Effector CD4-positive, alpha-beta T cell (primary cell): ENCODE data around the gene SSUH2.

Source experiments
- DNase-seq: peaks from one replicate; pipeline ENCODE4 v3.0.0-alpha.2; 2020

SSUH2 gene

DNA sequence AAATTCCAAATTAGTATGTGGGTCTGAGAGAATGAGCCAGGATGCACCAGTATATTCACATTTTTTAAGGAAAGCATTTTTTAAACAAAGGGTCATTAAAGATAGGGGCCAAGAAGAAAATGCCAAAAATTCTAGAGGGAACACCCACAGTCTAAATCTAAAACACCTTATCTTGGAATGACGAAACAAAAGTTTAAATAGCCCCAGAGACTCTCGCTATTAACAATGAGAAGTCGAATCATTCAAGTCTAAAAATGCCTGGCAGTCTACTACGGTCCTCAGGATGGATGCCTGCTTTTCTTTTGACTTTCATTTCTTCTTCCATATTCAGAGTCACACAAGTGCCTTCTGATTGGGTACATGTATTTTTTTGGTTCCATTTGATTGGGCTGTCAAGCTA, 66.3 kb downstream of the SSUH2 start:
- no peak for DNase-seq

DNA sequence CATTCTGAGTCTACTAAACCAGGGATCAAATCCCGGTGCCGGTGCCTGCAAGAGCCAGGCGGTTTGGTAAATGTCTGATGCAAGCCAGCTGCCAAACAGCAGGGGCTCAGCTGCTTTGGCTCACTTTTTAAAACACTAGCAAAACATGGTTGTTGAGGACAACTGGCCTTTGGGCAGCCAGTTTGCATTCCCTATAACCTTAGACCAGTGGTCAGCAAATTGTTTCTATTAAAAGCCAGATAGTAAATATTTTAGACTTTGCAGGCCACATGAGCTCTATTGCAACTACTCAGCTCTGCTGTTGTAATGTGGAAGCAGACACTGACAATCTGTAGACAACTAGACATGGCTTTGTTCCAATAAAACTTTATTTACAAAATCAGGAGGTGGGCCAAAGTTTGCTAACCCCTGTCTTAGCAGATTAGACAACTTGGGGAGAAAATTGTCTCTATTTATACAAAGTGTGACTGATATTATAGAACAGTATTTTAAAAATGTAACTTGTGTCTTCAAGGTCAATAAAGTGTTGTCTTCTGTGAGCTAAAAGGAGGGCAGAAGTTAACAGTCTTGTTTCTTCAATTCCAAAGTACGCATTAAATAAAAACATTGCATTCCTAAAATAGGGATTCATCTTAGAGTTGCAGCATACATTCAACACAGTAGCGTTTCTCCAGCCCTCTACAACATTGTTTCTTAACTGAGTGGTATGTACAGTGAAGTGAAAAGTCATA, 67.6 kb downstream of the SSUH2 start:
- no peak for DNase-seq

DNA sequence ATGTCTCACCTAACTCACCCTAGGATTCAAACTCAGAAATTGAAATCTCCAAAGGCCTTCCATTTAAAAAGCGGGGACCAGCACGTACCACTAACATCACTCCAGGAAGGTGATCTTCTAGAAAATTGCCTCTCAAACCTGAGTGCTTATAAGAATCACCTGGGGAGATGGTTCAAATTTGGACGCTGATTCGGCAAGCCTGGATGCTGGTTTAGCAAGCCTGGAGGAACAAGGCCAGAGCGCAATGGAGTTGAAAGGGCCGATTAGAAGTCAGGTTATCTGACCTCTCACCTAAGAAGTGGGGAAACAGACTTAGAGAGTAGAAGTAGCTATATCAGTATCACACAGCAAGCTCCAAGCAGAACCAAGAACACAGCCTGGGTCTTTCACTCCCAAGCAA, 68.2 kb downstream of the SSUH2 start:
- DNase-seq = no peak

DNA sequence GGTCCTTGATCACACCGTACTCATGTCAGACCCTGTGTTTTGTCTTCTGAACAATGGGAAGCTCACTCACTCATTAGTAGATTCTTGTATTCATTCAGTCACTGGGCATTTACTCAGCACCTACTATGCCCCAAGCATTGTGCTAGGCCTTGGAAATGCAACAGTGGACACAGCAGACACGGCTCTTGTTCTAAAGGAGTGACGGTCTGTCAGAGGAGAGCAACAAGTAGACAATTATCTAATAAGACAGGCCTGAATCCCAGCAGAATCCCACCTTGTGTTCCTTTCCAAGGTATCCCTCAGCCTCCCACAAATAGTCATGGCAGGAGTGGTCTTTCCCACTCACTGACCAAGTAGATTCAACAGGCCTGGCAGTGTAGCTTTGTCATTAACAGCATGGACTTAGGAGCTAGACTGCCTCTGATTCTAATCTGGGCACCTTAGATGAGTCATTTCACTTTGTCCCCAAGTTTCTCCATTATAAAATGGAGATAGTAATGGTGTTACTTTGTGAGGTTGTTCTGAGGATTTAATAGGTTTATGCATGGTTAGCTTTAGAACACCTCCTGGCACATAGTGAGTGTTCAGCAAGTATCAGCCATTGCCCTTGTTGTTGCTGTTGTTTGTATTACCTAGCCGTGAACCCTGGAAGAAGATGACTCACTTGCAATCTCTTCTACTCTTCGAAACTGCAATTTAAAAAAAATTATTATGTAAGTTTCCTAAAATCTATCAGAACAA, 69.1 kb downstream of the SSUH2 start:
- DNase-seq = no peak

DNA sequence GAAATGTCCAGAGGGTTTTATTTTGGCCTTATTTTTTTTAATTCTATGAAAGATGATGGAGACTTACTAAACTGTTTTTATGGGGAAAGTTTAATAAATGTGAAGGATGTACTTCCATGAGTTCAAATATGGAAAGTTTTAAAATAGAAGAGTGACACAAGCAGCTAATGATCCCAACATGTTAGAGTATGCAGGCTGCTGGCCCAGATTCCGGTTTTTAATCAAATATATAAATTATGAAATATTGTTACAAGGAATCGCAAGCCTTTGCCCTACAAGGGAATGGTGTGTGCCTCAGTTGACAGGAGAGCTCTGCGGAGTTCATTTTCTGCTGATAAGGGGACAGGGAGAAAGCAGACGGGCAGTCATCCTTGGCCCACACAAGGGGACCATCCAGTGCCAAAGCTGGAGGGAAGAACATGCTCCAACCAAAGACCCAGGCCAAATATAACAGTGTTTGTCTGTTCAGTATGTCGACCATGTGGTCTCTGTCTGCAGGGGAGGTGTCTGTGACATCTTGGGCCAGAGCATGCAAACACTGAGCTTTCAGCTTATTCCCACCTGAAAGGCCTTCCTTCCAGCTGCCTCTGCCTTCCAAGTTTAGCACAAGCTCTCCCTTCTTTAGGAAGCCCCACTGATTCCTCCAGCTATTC, 69.8 kb downstream of the SSUH2 start:
- no peak for DNase-seq

DNA sequence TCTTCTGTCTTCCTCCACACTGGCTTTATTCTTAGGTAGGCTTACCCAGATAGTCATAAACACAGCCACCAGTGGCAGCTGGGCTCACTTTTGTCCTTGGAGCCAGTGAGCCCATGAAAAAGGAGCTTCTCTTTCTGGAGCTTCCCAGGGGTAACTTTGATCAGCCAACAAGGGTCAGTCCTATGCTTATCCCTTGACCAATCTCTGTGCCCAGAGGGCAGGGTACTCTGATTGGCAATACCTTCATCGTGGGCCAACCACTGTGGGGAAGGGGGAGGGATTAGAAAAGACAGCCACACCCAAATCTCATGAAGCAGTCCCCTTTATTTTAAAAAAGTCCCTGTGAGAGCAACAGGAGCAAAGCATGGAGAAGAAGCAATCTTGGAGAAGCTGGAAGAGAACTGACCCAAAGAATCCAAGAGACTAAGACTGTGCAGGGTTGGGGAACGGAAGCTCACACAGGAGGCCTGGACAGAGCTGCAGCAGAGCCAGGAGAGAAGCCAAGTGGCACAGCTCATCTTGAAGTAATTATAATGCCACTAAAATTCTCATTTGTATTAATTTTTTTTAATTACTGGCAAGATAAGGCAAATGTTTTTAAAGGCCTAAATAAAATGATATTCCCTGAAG, 70.4 kb downstream of the SSUH2 start:
- no peak for DNase-seq

DNA sequence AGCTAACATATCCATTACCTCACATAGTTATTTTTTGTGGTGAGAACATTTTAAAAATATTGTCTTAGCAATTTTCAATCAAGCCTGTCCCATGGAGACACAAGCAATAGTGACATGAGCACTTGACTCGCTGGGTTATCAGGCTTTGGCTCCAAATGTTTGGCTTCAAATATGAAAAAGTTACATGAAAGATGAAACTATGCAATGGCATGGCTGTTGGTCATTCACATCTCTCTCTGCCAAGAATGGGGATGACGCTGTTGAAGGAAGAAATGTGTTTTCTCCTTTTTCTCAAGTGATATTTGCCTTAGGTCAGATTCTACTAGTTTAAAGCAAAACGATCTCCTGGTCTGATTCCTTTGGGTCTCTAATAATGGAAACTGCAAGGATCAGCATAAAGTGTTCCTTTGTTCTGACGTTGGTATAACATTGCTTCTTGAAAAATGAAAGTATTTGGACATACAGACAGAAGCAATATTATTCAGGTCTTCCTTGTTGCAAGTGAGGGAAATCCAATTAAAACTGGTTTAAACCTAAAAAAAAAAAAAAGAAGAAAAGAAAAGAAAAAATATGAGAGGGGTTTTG, 71.2 kb downstream of the SSUH2 start:
- DNase-seq = no peak

DNA sequence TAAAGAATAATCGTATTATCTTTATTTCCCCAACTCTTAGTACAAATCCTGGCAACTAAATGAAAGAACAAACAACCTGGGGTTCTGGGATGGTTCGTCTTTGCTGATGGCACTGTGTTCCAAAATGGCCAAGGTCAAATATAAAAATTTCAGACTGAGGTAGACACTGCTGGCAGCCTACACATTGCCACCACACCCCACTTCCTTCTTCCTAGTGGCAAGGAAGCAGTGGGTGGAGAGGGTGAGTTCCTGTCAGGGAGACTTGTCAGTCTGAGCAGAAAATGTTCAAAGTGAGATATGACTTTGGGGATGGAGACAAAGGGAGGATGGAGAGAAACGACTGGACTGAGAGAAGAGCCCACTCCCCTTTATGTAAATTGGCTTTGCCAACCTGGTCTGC, 73.3 kb downstream of the SSUH2 start:
- DNase-seq = no peak
